Activated CD4-positive, CD25-positive, alpha-beta regulatory T cell treated with anti-CD3 and anti-CD28 coated beads, Interleukin-2, amount 50 U/mL, for 16 hours (primary cell): ENCODE results near the gene HSD17B11.
"Not testable (repeated sequence)": the region's sequence is repeated elsewhere in the genome, so short reads cannot be mapped to it uniquely, and the experiment has no call there.

Experiments
- DNase-seq: peaks from one replicate; pipeline ENCODE4 v3.0.0-alpha.2; 2020; ENCODE audit warnings: low read depth, low spot score

The HSD17B11 gene

DNA sequence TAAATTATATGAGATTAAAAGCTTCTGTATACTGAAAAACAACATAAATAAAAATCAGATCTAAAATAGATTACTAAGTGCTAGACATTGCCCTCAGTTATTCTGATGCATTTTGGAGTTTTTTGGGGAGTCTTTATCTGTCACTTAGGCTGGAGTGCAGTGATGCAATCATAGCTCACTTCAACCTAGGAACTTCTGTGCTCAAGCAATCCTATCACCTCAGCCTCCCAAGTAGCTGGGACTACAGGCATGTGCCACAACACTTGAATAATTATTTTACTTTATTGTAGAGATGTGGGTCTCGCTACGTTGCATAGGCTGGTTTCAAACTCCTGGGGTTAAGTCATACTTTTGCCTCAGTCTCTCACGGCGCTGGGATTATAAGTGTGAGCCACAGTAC lies 31.7 kb downstream of the HSD17B11 start:
- DNase-seq = no peak

GRCh38 chr4:87356832-87357526 lies 34.0 kb downstream of the HSD17B11 start:
- no peak for DNase-seq

GRCh38 chr4:87354168-87355102 lies 36.6 kb downstream of the HSD17B11 start:
- no peak for DNase-seq

DNA sequence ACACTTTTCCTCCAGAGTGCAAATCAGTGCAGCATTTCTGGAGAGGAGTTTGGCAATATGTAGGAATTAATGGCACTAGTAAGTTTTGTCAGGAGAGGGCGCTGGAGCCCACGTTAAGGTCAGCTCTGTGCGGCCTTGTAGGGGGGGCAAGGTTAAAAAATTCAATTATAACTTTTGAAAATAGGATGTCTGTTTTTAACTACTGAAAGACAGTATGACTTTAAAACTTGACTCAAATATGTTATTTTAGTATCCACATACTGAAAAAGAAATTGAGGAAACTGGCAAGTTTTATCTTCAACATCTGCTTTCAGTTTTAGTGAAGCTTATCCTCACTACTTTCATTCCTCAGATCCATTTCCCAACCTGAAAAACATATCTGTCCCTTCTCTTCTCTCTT lies 37.4 kb downstream of the HSD17B11 start:
- DNase-seq = no peak

DNA sequence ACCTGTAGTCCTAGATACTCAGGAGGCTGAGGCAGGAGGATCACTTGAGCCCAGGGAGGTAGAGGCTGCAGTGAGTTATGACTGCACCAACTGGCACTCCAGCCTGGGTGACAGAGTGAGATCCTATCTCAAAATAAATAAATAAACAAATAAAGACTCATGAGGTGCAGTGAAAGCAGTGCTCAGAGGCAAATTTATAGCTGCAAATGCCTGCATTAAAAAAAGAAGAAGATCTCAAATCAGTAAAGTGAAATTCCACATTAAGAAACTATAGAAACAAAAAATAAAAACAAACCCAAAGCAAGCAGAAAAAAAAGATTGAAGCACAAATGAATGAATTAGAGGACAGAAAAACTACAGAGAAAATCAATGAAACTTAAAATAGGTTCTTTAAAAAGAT lies 45.8 kb downstream of the HSD17B11 start:
- DNase-seq = no peak

GRCh38 chr4:87342872-87343271 lies 48.1 kb downstream of the HSD17B11 start:
- no peak for DNase-seq

DNA sequence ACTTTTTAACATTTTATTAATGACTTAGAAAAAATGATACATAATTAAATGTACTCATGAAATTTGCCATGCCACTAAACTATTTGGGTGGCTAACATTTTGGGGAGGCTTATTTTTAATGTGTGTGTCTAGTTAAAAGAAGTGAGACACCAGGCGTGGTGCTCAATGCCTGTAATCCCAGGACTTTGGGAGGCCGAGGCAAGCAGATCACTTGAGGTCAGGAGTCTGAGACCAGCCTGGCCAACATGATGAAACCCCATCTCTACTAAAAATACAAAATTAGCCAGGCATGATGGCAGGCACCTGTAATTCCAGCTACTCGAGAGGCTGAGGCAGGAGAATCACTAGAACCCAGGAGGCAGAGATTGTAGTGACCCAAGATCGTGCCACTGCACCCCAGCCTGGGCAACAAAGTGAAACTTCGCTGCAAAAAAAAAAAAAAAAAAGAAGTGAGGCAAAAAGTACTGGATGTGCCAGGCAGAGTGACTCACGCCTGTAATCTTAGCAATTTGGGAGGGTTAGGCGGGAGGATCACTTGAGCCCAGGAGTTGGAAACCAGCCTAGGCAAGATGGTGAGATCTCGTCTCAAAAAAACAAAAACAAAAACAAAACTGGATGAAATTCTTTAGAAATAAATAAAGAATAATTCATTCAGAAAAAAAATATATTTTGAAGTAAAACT lies 48.9 kb downstream of the HSD17B11 start:
- DNase-seq = not testable (repeated sequence)

- no peak for DNase-seq
Measured at GRCh38 chr4:87339440-87339839, 51.5 kb downstream of the HSD17B11 start.

DNA sequence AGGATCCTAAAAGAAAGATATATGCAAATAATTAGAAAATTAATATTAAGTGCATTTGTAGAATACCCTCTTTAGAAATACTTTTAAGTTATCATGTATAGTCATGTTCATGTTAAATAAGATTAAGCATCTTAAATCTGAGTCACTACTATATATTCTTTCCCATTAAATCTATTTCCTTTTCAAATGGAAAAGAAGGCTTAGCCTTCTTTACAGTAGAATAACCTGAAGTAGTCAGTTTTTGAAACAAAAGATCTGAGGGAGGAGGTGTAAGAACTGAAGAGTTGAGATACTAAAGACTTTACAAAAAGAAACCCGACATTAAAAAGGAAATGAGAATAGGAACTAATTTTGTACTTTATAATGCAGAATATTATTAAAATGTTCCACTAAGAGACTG lies 53.6 kb downstream of the HSD17B11 start:
- DNase-seq = no peak

DNA sequence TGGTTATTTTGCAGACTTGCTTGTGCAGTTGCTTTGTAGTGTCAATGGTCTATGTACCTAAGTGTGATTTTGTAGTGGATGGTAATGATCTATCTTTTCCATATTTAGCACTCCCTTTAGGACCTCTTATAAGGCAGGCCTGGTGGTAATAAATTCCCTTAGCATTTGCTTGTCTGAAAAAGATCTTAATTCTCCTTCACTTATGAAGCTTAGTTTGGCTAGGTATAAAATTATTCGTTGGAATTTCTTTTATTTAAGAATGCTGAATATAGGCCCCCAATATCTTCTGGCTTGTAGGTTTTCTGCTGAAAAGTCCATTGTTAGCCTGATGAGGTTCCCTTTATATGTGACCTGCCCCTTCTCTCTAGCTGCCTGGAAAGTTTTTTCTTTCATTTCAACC lies 57.7 kb downstream of the HSD17B11 start:
- DNase-seq = no peak

DNA sequence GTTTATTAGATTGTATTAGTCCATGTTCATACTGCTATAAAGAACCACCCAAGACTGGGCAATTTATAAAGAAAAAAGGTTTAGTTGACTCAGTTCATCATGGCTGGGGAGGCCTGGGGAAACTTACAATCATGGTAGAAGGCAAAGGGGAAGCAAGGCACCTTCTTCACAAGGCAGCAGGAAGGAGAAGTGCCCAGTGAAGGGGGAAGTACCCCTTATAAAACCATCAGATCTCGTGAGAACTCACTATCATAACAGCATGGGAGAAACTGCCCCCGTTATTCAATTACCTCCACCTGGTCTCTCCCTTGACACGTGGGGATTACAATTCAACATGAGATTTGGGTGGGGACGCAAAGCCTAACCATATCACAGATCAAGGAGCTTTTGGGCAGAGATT lies 60.2 kb downstream of the HSD17B11 start:
- no peak for DNase-seq

GRCh38 chr4:87327136-87327535 lies 63.9 kb downstream of the HSD17B11 start:
- DNase-seq = no peak

DNA sequence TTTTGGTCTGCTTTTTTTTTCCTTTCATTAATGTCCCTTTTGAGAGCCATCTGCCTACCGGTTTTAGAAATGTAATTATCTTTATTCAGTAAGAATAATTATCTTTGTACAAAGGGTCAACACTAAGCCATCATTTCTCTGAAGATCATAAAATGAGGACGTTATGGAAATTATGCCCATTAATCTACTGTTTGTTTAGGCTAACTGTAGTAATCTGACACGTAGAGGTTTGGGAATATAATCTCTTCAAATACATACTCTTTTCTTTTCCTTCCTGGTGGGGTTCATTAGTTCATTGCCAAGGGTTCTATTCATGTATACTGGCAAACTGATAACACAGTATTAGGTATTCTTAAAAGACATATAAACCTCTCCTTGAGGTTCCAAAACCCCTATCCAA lies 64.5 kb downstream of the HSD17B11 start:
- no peak for DNase-seq

GRCh38 chr4:87322754-87323153 lies 68.2 kb downstream of the HSD17B11 start, which contains the start of gene HSD17B13:
Gene HSD17B13, minus strand, starts transcription at chr4:87322882. Its CDS starts 41 bp downstream, at chr4:87322841.
- DNase-seq = no peak

GRCh38 chr4:87321888-87322287 lies 69.1 kb downstream of the HSD17B11 start:
- no peak for DNase-seq

- DNase-seq = no peak
Measured at GRCh38 chr4:87317527-87317926, 73.5 kb downstream of the HSD17B11 start.

- no peak for DNase-seq
Measured at GRCh38 chr4:87316961-87317360, 74.0 kb downstream of the HSD17B11 start.

- DNase-seq = not testable (repeated sequence)
Measured at GRCh38 chr4:87315000-87315399, 76.0 kb downstream of the HSD17B11 start.

- no peak for DNase-seq
Measured at GRCh38 chr4:87313756-87314155, 77.2 kb downstream of the HSD17B11 start.

- DNase-seq = no peak
Measured at GRCh38 chr4:87311684-87312083, 79.3 kb downstream of the HSD17B11 start.

DNA sequence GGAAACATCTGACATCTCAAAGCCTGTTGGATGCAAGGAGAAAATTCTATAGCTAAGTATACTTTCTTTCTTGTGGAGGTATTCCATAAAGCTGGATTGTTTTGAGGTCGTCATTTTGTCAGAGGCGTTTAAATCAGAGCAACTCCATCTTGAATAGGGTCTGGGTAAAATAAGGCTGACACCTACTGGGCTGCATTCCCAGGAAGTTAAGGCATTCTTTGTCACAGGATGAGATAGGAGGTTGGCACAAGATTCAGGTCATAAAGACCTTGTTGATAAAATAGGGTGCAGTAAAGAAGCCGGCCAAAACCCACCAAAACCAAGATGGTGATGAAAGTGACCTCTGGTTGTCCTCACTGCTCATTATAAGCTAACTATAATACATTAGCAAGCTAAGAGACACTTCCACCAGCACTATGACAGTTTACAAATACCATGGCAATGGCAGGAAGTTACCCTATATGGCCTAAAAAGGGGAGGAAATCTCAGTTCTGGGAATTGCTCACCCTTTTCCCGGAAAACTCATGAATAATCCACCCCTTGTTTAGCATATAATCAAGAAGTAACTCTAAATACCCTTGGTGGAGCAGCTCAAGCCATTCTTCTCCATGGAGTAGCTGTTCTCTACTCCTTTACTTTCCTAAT lies 80.2 kb downstream of the HSD17B11 start:
- DNase-seq = no peak

DNA sequence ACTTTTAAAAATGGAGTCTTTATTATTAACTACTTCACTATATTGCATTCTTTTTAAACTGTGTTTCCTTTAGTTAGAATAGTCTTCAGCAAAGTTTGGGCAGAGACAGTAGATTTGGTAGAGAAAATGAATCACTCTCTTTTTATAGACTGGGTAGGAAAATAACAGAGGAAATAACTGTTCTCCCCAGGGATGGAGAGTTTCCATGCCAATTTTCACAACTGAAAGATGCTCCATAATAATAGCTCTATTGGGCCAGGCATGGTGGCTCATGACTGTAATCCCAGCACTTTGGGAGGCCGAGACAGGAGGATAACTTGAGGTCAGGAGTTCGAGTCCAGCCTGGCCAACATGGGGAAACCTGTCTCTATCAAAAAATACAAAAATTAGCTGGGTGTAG lies 81.4 kb downstream of the HSD17B11 start:
- DNase-seq = no peak
